ENCODE measurements around the gene TSR3. TPM values are rescaled to one million over a fixed set of nuclear protein-coding genes. Genes with fewer than 3 reads are reported as not detected.

Gene TSR3
- total and polyA plus RNA-seq, 2 donors from 2014 or later, result 44.8 to 95.4 TPM

DNA sequence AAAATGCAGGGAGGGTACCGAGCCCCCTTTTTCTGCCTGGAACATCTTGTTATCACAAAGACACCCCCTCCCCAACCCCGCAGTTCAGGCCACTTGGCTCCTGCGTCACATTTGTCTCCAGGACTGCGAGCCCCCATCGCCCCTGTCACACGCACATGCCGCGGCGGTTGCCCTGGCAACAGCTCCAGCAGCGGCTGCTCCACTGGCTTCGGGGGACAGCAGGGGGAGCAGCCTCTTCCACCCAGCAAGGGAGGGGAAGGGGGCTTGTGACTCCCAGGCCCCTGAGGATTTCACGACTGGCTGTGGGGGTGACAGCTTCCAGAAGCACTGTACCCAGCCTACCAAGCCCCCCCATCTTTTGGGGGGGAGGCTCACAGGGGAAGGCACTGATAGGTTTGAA, 15.7 kb downstream of the TSR3 start:
- DNase-seq, result peak in 2 of 5 donors; percentile 46 to 66
- TF ChIP-seq, protein P1, sequence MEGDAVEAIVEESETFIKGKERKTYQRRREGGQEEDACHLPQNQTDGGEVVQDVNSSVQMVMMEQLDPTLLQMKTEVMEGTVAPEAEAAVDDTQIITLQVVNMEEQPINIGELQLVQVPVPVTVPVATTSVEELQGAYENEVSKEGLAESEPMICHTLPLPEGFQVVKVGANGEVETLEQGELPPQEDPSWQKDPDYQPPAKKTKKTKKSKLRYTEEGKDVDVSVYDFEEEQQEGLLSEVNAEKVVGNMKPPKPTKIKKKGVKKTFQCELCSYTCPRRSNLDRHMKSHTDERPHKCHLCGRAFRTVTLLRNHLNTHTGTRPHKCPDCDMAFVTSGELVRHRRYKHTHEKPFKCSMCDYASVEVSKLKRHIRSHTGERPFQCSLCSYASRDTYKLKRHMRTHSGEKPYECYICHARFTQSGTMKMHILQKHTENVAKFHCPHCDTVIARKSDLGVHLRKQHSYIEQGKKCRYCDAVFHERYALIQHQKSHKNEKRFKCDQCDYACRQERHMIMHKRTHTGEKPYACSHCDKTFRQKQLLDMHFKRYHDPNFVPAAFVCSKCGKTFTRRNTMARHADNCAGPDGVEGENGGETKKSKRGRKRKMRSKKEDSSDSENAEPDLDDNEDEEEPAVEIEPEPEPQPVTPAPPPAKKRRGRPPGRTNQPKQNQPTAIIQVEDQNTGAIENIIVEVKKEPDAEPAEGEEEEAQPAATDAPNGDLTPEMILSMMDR (IDR thresholded peaks at IDR 0.05; ENCODE audit: borderline replicate concordance, extremely low read depth, insufficient read depth), result no peak
- no peak overlapping the region for H3K9ac ChIP-seq (ENCODE audit: low read length in 3 of 3)

DNA sequence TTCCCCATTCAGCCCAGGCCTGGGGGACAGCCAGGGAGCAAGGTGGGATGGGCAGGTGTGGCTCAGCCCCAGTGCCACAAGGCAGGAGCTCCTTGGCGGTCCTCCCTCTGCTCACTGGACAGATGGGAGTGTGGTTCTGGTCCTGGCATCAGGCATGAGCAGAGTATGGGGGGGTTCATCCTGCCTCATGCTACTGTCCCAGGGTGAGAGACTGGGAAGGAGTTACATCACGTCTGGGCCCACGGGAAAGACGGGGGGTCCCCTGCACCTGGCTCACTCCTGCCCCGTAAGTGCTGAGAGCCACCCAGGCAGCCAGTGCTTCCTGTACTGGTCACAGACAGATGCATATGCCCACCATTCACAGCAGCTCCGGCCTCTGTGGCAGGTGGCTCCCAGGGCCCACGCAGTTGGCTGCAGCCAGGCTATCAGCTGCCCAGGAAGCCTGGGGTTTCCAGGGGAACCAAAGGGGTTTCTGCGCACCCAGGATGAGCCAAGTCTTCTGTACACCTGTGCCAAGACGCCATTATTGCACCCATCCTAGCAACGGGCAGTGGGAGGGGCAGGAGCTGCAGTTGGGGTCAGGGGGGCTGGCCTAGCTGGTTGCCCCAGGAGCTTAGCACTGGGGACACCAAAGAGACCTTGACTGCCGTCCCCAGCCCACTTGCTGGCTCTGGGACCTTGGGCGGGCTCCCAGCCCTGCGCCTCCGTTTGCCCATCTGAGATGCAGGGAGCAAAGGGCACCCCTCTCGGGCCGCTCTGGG, 16.3 kb downstream of the TSR3 start:
- Histone ChIP-seq H3K4me1 (ENCODE audit: control insufficient read depth in 2 of 3, insufficient read depth in 2 of 3, low read depth in 1 of 3, low read length in 3 of 3) (peaks cover 0 to 14% (median 13%) of the 10 kb centered on the region in 3 donors), H3K4me3 (ENCODE audit: low read length in 3 of 3) (no peak overlapping the region), H3K9me3 (ENCODE audit: control insufficient read depth in 2 of 3, insufficient read depth in 1 of 3, low read length in 3 of 3) (no peaks in the 10 kb centered on the region), H3K27me3 (ENCODE audit: control insufficient read depth, insufficient read depth, low read length) (peaks cover 13% of the 10 kb centered on the region), H3K27ac (ENCODE audit: low read depth in 2 of 2, low read length in 2 of 2) (no peak overlapping the region), H3K36me3 (ENCODE audit: control insufficient read depth in 2 of 3, insufficient read depth in 3 of 3, low read length in 3 of 3) (peaks cover 0 to 3% (median 0%) of the 10 kb centered on the region in 3 donors), H3K9ac (ENCODE audit: low read length in 3 of 3) (no peak overlapping the region)
- no peak for DNase-seq
- TF ChIP-seq, protein P1 (IDR thresholded peaks at IDR 0.05; ENCODE audit: borderline replicate concordance, extremely low read depth, insufficient read depth), result no peak
- FAIRE-seq, result no peak
- intact Hi-C loops (cut with DNase I), result no loop called here

More for the DNA sequence above, 15.7 kb downstream of the TSR3 start:
- Histone ChIP-seq H3K27me3 (ENCODE audit: control insufficient read depth, insufficient read depth, low read length) (peaks cover 13% of the 10 kb centered on the region), H3K36me3 (ENCODE audit: control insufficient read depth in 2 of 3, insufficient read depth in 3 of 3, low read length in 3 of 3) (peaks cover 0 to 3% (median 0%) of the 10 kb centered on the region in 3 donors), H3K4me3 (ENCODE audit: low read length in 3 of 3) (no peak overlapping the region), H3K4me1 (ENCODE audit: control insufficient read depth in 2 of 3, insufficient read depth in 2 of 3, low read depth in 1 of 3, low read length in 3 of 3) (peaks cover 0 to 14% (median 13%) of the 10 kb centered on the region in 3 donors), H3K27ac (ENCODE audit: low read depth in 2 of 2, low read length in 2 of 2) (no peak overlapping the region), H3K9me3 (ENCODE audit: control insufficient read depth in 2 of 3, insufficient read depth in 1 of 3, low read length in 3 of 3) (no peaks in the 10 kb centered on the region)
- intact Hi-C loops (cut with DNase I), result no loop called here
- FAIRE-seq, result no peak

DNA sequence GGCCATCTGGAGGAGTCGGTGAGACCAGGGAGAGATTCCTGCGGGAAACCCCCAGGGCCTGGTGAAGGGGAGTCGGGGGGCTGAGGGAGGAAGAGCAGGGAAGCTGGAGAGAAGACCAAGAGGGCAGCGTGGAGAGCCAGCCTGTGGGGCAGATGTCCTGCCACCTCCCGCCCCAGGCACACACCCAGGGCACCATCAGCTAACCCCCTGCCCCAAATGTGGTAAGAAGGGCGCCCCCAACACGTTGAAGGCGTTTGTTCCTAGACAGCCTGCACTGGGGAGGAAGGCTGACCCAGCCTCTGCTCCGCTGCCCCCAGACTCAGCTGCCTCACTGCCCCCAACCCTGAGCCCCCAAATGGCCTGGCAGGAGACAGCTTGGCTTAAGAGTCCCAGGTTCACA, 16.9 kb downstream of the TSR3 start:
- peaks cover 0 to 14% (median 13%) of the 10 kb centered on the region in 3 donors for H3K4me1 ChIP-seq (ENCODE audit: control insufficient read depth in 2 of 3, insufficient read depth in 2 of 3, low read depth in 1 of 3, low read length in 3 of 3)
- DNase-seq, result no peak
- peaks cover 13% of the 10 kb centered on the region for H3K27me3 ChIP-seq (ENCODE audit: control insufficient read depth, insufficient read depth, low read length)
- intact Hi-C loops (cut with DNase I), result no loop called here
- FAIRE-seq, result no peak
- H3K4me3 ChIP-seq (ENCODE audit: low read length in 3 of 3), result no peak overlapping the region
- H3K9me3 ChIP-seq (ENCODE audit: control insufficient read depth in 2 of 3, insufficient read depth in 1 of 3, low read length in 3 of 3), result no peaks in the 10 kb centered on the region
- H3K36me3 ChIP-seq (ENCODE audit: control insufficient read depth in 2 of 3, insufficient read depth in 3 of 3, low read length in 3 of 3), result no peaks in the 10 kb centered on the region
- no peak overlapping the region for H3K27ac ChIP-seq (ENCODE audit: low read depth in 2 of 2, low read length in 2 of 2)
- TF ChIP-seq, protein P1 (IDR thresholded peaks at IDR 0.05; ENCODE audit: borderline replicate concordance, extremely low read depth, insufficient read depth), result no peak
- no peak overlapping the region for H3K9ac ChIP-seq (ENCODE audit: low read length in 3 of 3)

All from kidney (tissue), 14 donors.